ENCODE data around the gene BBS10. TPM values are rescaled to one million over a fixed set of nuclear protein-coding genes. Genes with fewer than 3 reads are reported as not detected.

The BBS10 gene
- total and polyA plus RNA-seq, 2 donors (not counting 1 experiment from before 2014, with no cell fraction given), result 1.9 to 12.9 TPM

DNA sequence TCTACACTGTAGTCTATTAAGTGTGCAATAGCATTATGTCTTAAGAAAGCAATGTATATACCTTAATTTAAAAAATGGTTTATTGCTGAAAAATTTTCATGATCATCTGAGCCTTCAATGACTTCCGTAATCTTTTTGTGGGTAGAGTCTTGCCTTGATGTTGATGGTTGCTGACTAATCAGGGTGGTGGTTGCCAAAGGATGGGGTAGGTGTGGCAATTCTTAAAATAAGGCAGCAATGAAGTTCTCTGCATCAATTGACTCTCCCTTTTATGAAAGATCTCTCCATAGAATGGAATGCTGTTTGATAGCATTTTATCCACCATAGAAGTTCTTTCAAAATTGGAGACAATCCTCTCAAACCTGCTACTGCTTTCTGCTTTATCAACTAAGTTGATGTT lies 41.1 kb downstream of the BBS10 start:
- no peak overlapping the region for H3K4me2 ChIP-seq (replicated peaks; ENCODE audit: low read depth, low read length, poor library complexity, severe bottlenecking)
- no peaks in the 10 kb centered on the region for H3K36me3 ChIP-seq (replicated peaks in 1 of 2; ENCODE audit: control extremely low read depth in 1 of 2, control insufficient read depth in 1 of 2, extremely low read depth in 1 of 2, insufficient read depth in 2 of 2, low read length in 1 of 2)
- H2AFZ ChIP-seq (ENCODE audit: insufficient read depth, low read depth, low read length, poor library complexity, severe bottlenecking), result no peak overlapping the region
- no peak for DNase-seq
- intact Hi-C loops (cut with micrococcal nuclease), result no loop called here
- no peak overlapping the region for H3K27ac Mint-ChIP-seq
- ChIA-PET CTCF (no interaction called here), POLR2A (no interaction called here)
- no peaks in the 10 kb centered on the region for H3K4me1 Mint-ChIP-seq
- no peaks in the 10 kb centered on the region for H3K79me2 ChIP-seq (ENCODE audit: control insufficient read depth, insufficient read depth, low read length)
- no peak overlapping the region for H3K4me3 ChIP-seq (ENCODE audit: control extremely low read depth in 1 of 5, extremely low read depth in 1 of 5, insufficient read depth in 1 of 5, low read depth in 2 of 5, low read length in 4 of 5)
- no peaks in the 10 kb centered on the region for H3K4me1 ChIP-seq (ENCODE audit: control insufficient read depth in 2 of 2, insufficient read depth in 2 of 2, low read length in 2 of 2)
- H3K27me3 Mint-ChIP-seq, result peaks cover 12% of the 10 kb centered on the region
- 100% methylated on average over 1 of the region's 1 CpG for WGBS (ENCODE audit: insufficient coverage)
- H3K9me3 Mint-ChIP-seq (ENCODE audit: insufficient read depth), result no peaks in the 10 kb centered on the region
- TF ChIP-seq CTCF (IDR thresholded peaks at IDR 0.05) (no peak), EZH2 (IDR thresholded peaks at IDR 0.05; ENCODE audit: borderline replicate concordance, insufficient read depth, low read depth, low read length, poor library complexity, severe bottlenecking) (no peak)
- H3K9ac ChIP-seq (ENCODE audit: low read length), result no peak overlapping the region
- no peak for ATAC-seq (ENCODE audit: low read depth)
- no peak overlapping the region for H3K27ac ChIP-seq (ENCODE audit: low read length in 2 of 2)
- no peaks in the 10 kb centered on the region for H3K9me3 ChIP-seq (ENCODE audit: control extremely low read depth in 1 of 3, control insufficient read depth in 2 of 3, insufficient read depth in 1 of 3, low read length in 2 of 3)
- H4K20me1 ChIP-seq (ENCODE audit: control insufficient read depth, insufficient read depth, low read length, poor library complexity, severe bottlenecking), result no peaks in the 10 kb centered on the region
- no peak overlapping the region for H3K4me3 Mint-ChIP-seq
- H3K27me3 ChIP-seq (replicated peaks in 1 of 4; ENCODE audit: control extremely low read depth in 1 of 4, control insufficient read depth in 3 of 4, insufficient read depth in 4 of 4, low read length in 3 of 4), result peaks cover 0 to 9% (median 0%) of the 10 kb centered on the region in 4 experiments

GRCh38 chr12:76303989-76304460 lies 44.2 kb downstream of the BBS10 start:
- ATAC-seq (ENCODE audit: low read depth) (no peak), DNase-seq (no peak)
- intact Hi-C loops (cut with micrococcal nuclease), result no loop called here
- Histone ChIP-seq H3K4me1 (ENCODE audit: control insufficient read depth in 2 of 2, insufficient read depth in 2 of 2, low read length in 2 of 2) (no peaks in the 10 kb centered on the region), H3K4me3 (ENCODE audit: control extremely low read depth in 1 of 5, extremely low read depth in 1 of 5, insufficient read depth in 1 of 5, low read depth in 2 of 5, low read length in 4 of 5) (no peak overlapping the region), H3K36me3 (replicated peaks in 1 of 2; ENCODE audit: control extremely low read depth in 1 of 2, control insufficient read depth in 1 of 2, extremely low read depth in 1 of 2, insufficient read depth in 2 of 2, low read length in 1 of 2) (no peaks in the 10 kb centered on the region), H3K9ac (ENCODE audit: low read length) (no peak overlapping the region), H2AFZ (ENCODE audit: insufficient read depth, low read depth, low read length, poor library complexity, severe bottlenecking) (no peak overlapping the region), H3K9me3 (ENCODE audit: control extremely low read depth in 1 of 3, control insufficient read depth in 2 of 3, insufficient read depth in 1 of 3, low read length in 2 of 3) (no peaks in the 10 kb centered on the region), H3K4me2 (replicated peaks; ENCODE audit: low read depth, low read length, poor library complexity, severe bottlenecking) (no peak overlapping the region), H3K27ac (ENCODE audit: low read length in 2 of 2) (no peak overlapping the region), H4K20me1 (ENCODE audit: control insufficient read depth, insufficient read depth, low read length, poor library complexity, severe bottlenecking) (no peaks in the 10 kb centered on the region), H3K79me2 (ENCODE audit: control insufficient read depth, insufficient read depth, low read length) (no peaks in the 10 kb centered on the region), H3K27me3 (replicated peaks in 1 of 4; ENCODE audit: control extremely low read depth in 1 of 4, control insufficient read depth in 3 of 4, insufficient read depth in 4 of 4, low read length in 3 of 4) (no peaks in the 10 kb centered on the region)
- TF ChIP-seq EZH2 (IDR thresholded peaks at IDR 0.05; ENCODE audit: borderline replicate concordance, insufficient read depth, low read depth, low read length, poor library complexity, severe bottlenecking) (no peak), CTCF (IDR thresholded peaks at IDR 0.05) (no peak)
- H3K9me3 Mint-ChIP-seq (ENCODE audit: insufficient read depth), result no peaks in the 10 kb centered on the region
- WGBS (ENCODE audit: insufficient coverage), result 83% methylated on average over 4 of the region's 6 CpGs
- ChIA-PET POLR2A (no interaction called here), CTCF (no interaction called here)
- no peak overlapping the region for H3K27ac Mint-ChIP-seq
- no peaks in the 10 kb centered on the region for H3K4me1 Mint-ChIP-seq
- H3K27me3 Mint-ChIP-seq, result peaks cover 11% of the 10 kb centered on the region
- no peak overlapping the region for H3K4me3 Mint-ChIP-seq

All from B cell (primary cell).